HT-29 (cell line): ENCODE results near the gene LRRC9. TPM values are rescaled to one million over a fixed set of nuclear protein-coding genes. Genes with fewer than 3 reads are reported as not detected.
A peak's percentile ranks its signal among the peaks of the same experiment; 100 is the strongest.
"Not testable (repeated sequence)": the region's sequence is repeated elsewhere in the genome, so short reads cannot be mapped to it uniquely, and the experiment has no call there.

Source experiments
- DNase-seq: peaks from one replicate; pipeline ENCODE4 v3.0.0-alpha.2; 2015; ENCODE audit warnings: low spot score
- total RNA-seq: library from RNA; depleted of rRNA; stranded (reverse); fragments of >200 nt; shearing (Covaris generic); gene quantifications from 2 replicates; pipeline ENCODE4 v1.2.3, GENCODE V29; 2014

LRRC9 gene
- total RNA-seq, 1 experiment from 2014 or later, result not detected

GRCh38 chr14:60064491-60065072 lies 144.6 kb downstream of the LRRC9 start:
- peak; percentile 2 for DNase-seq

GRCh38 chr14:60067882-60068281 lies 147.9 kb downstream of the LRRC9 start:
- no peak for DNase-seq

GRCh38 chr14:60079723-60080122 lies 159.8 kb downstream of the LRRC9 start:
- DNase-seq, result no peak

- no peak for DNase-seq
Observed at GRCh38 chr14:60085085-60085484, 165.1 kb downstream of the LRRC9 start.

- no peak for DNase-seq
Observed at GRCh38 chr14:60085693-60086092, 165.7 kb downstream of the LRRC9 start.

- no peak for DNase-seq
Observed at GRCh38 chr14:60087668-60088067, 167.7 kb downstream of the LRRC9 start.

GRCh38 chr14:60089221-60089620 lies 169.3 kb downstream of the LRRC9 start:
- no peak for DNase-seq

- peak; percentile 49 for DNase-seq
Observed at GRCh38 chr14:60090864-60091519, 171.0 kb downstream of the LRRC9 start.

GRCh38 chr14:60091550-60092525 lies 171.9 kb downstream of the LRRC9 start, which contains the start of gene PCNX4:
TSS of gene PCNX4 (plus strand) at chr14:60091923. CDS start at chr14:60107639, 15,716 bp downstream.
- DNase-seq, result peak; percentile 91

- DNase-seq, result peak; percentile 50
Observed at GRCh38 chr14:60092526-60092920, 172.6 kb downstream of the LRRC9 start.

- no peak for DNase-seq
Observed at GRCh38 chr14:60093080-60093479, 173.1 kb downstream of the LRRC9 start.

GRCh38 chr14:60093606-60094005 lies 173.7 kb downstream of the LRRC9 start:
- no peak for DNase-seq

GRCh38 chr14:60094306-60094897 lies 174.5 kb downstream of the LRRC9 start:
- DNase-seq, result no peak

- DNase-seq, result no peak
Observed at GRCh38 chr14:60095231-60095630, 175.3 kb downstream of the LRRC9 start.

- no peak for DNase-seq
Observed at GRCh38 chr14:60095781-60096450, 176.0 kb downstream of the LRRC9 start.

GRCh38 chr14:60097974-60098373 lies 178.0 kb downstream of the LRRC9 start:
- DNase-seq, result no peak

- DNase-seq, result not testable (repeated sequence)
Observed at GRCh38 chr14:60099855-60100254, 179.9 kb downstream of the LRRC9 start.

- no peak for DNase-seq
Observed at GRCh38 chr14:60101786-60102185, 181.8 kb downstream of the LRRC9 start.

GRCh38 chr14:60102389-60102788 lies 182.4 kb downstream of the LRRC9 start:
- DNase-seq, result no peak

GRCh38 chr14:60106339-60106738 lies 186.4 kb downstream of the LRRC9 start:
- no peak for DNase-seq

GRCh38 chr14:60107477-60107876 lies 187.5 kb downstream of the LRRC9 start:
- DNase-seq, result no peak
